IPS-18c (cell line): ENCODE data around the gene FANCG.
A peak's percentile ranks its signal among the peaks of the same experiment; 100 is the strongest.

ENCODE experiments used
- H3K4me3 ChIP-seq: 2 replicates; pipeline ENCODE4 v1.7.0; 2013; ENCODE audit warnings: low read depth, mild to moderate bottlenecking, low read length, moderate library complexity; ENCODE audit not compliant: insufficient read depth
- H3K9me3 ChIP-seq: one replicate; pipeline ENCODE4 v1.6.1; 2013; ENCODE audit warnings: mild to moderate bottlenecking, low read length, moderate library complexity; ENCODE audit not compliant: control insufficient read depth, insufficient read depth

FANCG gene

DNA sequence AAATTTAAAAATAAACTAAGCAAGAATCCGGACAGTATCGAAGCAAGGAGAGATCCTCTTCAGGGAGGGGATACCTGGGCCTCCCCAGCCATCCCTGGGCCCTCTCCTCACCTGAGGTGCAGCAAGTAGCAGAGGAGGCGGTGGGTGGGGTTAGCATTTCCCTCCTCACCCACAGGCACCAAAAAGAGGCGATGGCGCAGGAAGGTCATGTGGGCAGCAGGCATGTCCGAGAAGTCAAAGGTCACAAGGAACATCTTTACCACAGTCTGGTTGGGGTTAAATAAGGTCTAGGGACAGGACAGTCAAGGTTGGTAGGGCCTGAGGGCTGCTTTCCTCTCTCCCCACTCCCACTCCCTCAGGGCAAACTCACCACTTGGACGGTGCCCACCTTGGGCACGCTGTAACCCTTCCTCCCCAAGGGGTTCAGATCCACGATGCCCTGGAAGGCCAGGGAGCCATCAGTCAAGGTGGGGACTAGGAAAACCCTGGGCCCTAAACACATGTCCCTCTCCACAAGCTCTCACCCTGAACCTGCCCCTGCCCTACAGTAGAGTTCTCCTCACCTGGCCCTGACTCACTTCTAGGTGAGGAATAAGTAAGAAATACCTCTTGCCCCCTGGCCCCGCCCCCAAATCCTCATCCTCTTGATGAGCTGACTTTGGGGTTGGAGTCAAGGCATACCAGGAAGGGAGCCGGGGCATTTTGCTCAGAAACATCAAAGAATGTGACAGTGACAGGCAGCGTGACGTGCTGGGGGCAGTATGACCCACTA lies 26.0 kb upstream of the FANCG start:
- Histone ChIP-seq H3K4me3 (no peak overlapping the region), H3K9me3 (no peaks in the 10 kb centered on the region)

DNA sequence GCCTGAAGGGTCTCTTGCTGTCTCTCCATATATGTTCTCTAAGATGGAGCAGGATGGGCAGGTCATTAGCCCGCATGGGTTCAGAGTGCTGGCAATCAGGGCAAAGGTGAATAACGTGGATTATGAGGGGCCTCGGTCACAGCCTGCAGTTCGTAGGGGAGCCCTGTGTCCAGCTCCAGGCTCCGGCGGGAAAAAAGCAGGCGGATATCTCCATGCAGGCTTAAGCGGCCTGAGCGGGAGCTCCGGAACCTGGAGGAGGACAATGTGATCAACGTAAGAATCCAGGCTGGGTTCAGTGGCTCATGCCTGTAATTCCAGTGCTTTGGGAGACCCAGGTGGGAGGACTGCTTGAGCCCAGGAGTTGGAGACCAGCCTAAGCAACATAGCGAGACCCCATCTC lies 25.4 kb upstream of the FANCG start:
- Histone ChIP-seq H3K9me3 (no peaks in the 10 kb centered on the region), H3K4me3 (no peak overlapping the region; the same call in 1 of the 2 replicates)

- H3K4me3 ChIP-seq = no peak overlapping the region
- no peaks in the 10 kb centered on the region for H3K9me3 ChIP-seq
These were observed 24.8 kb upstream of the FANCG start for GRCh38 chr9:35104586-35104985.

GRCh38 chr9:35103660-35104191 lies 24.0 kb upstream of the FANCG start:
- H3K4me3 ChIP-seq = peak overlapping the region; percentile 75

DNA sequence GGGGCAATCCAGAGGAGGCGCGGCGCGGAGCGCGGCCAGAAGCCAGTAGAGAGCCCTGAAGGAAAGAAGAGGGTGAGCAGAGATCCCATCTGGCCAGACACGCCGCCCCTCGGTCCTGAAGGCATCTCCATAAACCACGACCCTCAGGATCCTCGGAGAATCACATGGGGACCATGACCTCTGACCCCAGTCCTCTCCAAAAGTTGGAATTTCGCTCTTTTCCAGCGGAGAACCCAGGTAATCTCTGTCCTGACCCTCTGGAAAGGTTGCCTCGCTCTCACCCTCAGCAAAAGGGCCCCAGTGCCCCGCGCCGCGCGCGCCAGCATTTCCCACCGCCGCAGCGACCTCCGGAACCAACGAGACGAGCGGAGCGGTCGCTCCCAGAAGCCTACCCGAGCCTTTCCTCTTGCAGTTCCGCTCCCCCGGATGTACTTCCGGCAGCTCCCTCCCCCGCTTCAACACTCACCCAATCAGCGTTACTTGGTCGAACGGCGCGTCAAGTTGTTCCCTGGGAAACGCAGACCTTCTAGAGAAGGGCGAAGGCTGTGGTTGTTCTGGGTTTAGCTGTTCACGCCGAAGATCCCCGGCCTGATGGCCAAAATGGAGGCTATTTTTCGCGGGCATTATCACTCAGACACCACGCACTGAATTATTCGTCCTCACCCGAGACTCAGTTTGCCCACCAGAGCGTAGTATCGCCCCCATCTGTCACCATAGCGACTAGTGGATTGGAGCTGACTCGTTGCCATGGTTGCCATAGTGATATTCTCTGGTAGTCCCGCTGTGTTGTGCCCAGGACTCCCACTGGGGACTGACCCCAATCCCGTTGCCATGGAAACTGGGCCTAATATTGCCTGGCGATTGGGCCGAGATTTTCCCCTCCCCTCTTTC lies 23.3 kb upstream of the FANCG start, which contains the start of gene STOML2:
Gene STOML2 (minus strand): TSS at position 363 of the 891 bp plus-strand sequence. CDS start 37 bp downstream, at position 326.
- peak within 1 kb of the TSS; percentile 75 for H3K4me3 ChIP-seq

More at GRCh38 chr9:35103660-35104191, 24.0 kb upstream of the FANCG start:
- H3K9me3 ChIP-seq = no peaks in the 10 kb centered on the region

DNA sequence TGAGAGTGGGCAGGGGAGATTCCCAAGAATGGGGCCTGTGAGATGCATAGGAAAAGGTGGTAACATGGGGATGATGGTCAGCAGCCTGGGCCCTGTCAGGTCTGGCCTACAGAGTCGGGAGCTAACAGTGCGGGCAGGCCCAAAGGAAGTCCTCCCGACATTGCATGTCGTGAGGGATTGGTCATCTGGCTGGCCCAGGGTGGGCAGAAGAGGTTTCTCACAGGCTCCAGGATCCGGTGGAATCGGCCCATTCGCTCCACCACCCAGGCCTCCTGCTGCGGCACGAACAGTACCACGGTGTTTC lies 22.7 kb upstream of the FANCG start:
- Histone ChIP-seq H3K4me3 (peak overlapping the region; percentile 75), H3K9me3 (no peaks in the 10 kb centered on the region)

More for the DNA sequence above, 23.3 kb upstream of the FANCG start, which contains the start of gene STOML2:
- H3K9me3 ChIP-seq = no peaks in the 10 kb centered on the region

- Histone ChIP-seq H3K9me3 (no peaks in the 10 kb centered on the region), H3K4me3 (no peak overlapping the region)
These were observed 17.8 kb upstream of the FANCG start for GRCh38 chr9:35097573-35097972.

- H3K4me3 ChIP-seq = peak within 1 kb of the TSS; percentile 99
- H3K9me3 ChIP-seq = no peaks in the 10 kb centered on the region
These were observed 16.5 kb upstream of the FANCG start, which contains the start of gene PIGO for GRCh38 chr9:35096035-35096849. PIGO (minus strand) TSS chr9:35096591; CDS start chr9:35095565, 1,026 bp downstream.

DNA sequence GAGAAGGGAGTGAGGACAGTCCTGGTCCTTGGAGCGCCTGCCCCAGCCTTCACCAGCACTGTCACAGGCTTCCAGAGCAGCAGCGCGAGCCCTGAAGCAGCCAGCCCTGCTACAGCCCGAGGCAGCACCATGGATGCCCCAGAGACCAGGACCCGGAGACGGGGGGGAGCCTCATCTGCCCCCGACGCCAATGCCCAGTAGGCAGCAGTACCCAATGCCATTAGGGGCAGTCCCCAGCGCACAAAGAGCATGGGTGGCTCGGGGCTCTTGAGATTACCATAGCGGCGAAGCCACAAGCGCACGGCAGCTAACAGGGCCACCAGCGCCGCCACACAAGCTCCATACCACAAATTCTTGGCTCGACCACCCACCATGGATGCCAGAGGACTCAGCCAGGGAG lies 11.8 kb upstream of the FANCG start:
- no peak overlapping the region for H3K4me3 ChIP-seq
- H3K9me3 ChIP-seq = no peaks in the 10 kb centered on the region

- Histone ChIP-seq H3K4me3 (no peak overlapping the region), H3K9me3 (no peaks in the 10 kb centered on the region)
These were observed 9.7 kb upstream of the FANCG start for GRCh38 chr9:35089434-35089833.

DNA sequence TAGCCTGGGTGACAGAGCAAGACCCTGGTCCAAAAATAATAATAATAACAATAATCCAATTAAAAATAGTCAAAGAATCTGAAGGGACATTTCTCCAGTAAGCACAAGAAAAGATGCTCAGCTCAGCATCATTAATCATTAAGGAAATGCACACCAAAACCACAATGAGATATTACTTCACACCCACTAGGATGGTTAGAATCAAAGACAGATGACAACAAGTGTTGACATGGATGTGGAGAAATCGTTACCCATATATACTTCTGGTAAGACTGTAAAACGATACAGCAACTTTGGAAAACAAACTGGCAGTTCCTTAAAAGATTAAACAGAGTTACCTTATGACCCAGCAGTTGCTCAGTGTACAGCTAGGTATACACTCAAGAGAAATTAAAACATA lies 5.3 kb upstream of the FANCG start:
- Histone ChIP-seq H3K4me3 (no peak overlapping the region), H3K9me3 (no peaks in the 10 kb centered on the region)

- Histone ChIP-seq H3K9me3 (no peaks in the 10 kb centered on the region), H3K4me3 (peak overlapping the region; percentile 85)
These were observed 709 bp downstream of the FANCG start for GRCh38 chr9:35079041-35079425.

DNA sequence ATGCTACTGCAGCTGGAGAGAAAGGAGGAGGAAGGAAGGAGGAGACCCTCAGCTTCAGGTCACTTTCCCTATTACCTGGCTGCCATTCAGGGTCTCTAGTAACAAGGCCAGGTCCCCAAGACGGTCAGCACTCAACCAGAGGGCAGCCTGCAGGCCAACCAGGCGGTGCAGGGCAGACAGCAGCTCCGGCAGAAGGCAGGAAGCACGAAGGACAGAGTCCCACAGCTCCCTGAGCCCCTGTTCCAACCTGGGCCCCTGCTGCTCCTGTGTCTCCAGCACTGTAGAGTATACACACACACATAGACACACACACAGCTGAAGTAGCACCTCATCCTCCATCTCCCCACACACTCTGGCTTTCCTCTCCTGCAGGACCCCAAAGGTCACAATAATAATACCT lies 1.7 kb downstream of the FANCG start:
- Histone ChIP-seq H3K9me3 (no peaks in the 10 kb centered on the region), H3K4me3 (0 out of 2 replicates have a peak overlapping the region, but pooled peaks have one; percentile 85)

- H3K4me3 ChIP-seq = no peak overlapping the region
- H3K9me3 ChIP-seq = no peaks in the 10 kb centered on the region
These were observed 2.9 kb downstream of the FANCG start for GRCh38 chr9:35076848-35077247.

- Histone ChIP-seq H3K9me3 (no peaks in the 10 kb centered on the region), H3K4me3 (no peak overlapping the region)
These were observed 4.4 kb downstream of the FANCG start for GRCh38 chr9:35075358-35075757.

GRCh38 chr9:35074791-35075190 lies 5.0 kb downstream of the FANCG start:
- Histone ChIP-seq H3K4me3 (no peak overlapping the region), H3K9me3 (no peaks in the 10 kb centered on the region)

- Histone ChIP-seq H3K4me3 (no peak overlapping the region), H3K9me3 (no peaks in the 10 kb centered on the region)
These were observed 5.6 kb downstream of the FANCG start for GRCh38 chr9:35074141-35074540.
